ENCODE results near the gene CDK11A. TPM values are rescaled to one million over a fixed set of nuclear protein-coding genes. Genes with fewer than 3 reads are reported as not detected.
"Not testable (repeated sequence)": the region's sequence is repeated elsewhere in the genome, so short reads cannot be mapped to it uniquely, and the experiment has no call there.

Gene CDK11A
- total RNA-seq, 4 donors from 2014 or later = 36.1 to 71.1 (median 54.6) TPM

GRCh38 chr1:1707241-1707640 lies 16.9 kb downstream of the CDK11A start:
- not testable (repeated sequence) for H3K27ac ChIP-seq; H3K4me1 ChIP-seq; H3K27me3 ChIP-seq; DNase-seq (ENCODE audit: low spot score in 2 of 2); H3K9me3 ChIP-seq; H3K4me3 ChIP-seq
- H3K36me3 ChIP-seq = peaks cover 0 to 42% (median 0%) of the 10 kb centered on the region in 3 donors
- WGBS, 2 donors = 100% methylated on average over 5 of the region's 23 CpGs; no CpG with 5 or more reads in 1 of the 2 donors

GRCh38 chr1:1705623-1706022 lies 18.5 kb downstream of the CDK11A start:
- H3K9me3 ChIP-seq; H3K27me3 ChIP-seq; DNase-seq (ENCODE audit: low spot score in 2 of 2); H3K4me1 ChIP-seq; H3K4me3 ChIP-seq; H3K27ac ChIP-seq: not testable (repeated sequence)
- 95% methylated on average over 5 of the region's 10 CpGs; no CpG with 5 or more reads in 1 of the 2 donors for WGBS, 2 donors
- H3K36me3 ChIP-seq = peaks cover 0 to 42% (median 0%) of the 10 kb centered on the region in 3 donors

- not testable (repeated sequence) for H3K27me3 ChIP-seq; H3K4me1 ChIP-seq; H3K4me3 ChIP-seq; DNase-seq (ENCODE audit: low spot score in 2 of 2); H3K9me3 ChIP-seq; H3K27ac ChIP-seq
- H3K36me3 ChIP-seq = peaks cover 0 to 42% (median 0%) of the 10 kb centered on the region in 3 donors
- WGBS, 2 donors = 89 to 90% methylated on average over 16 to 26 of the region's 27 CpGs
Observed at GRCh38 chr1:1704284-1704957, 19.7 kb downstream of the CDK11A start.

GRCh38 chr1:1703796-1704195 lies 20.4 kb downstream of the CDK11A start:
- H3K36me3 ChIP-seq = peaks cover 0 to 42% (median 0%) of the 10 kb centered on the region in 3 donors
- no peak overlapping the region for H3K4me3 ChIP-seq
- H3K4me1 ChIP-seq = no peaks in the 10 kb centered on the region
- TF ChIP-seq POLR2A (IDR thresholded peaks at IDR 0.05) (no peak), EP300 (IDR thresholded peaks at IDR 0.05) (no peak)
- TF ChIP-seq, protein P1, sequence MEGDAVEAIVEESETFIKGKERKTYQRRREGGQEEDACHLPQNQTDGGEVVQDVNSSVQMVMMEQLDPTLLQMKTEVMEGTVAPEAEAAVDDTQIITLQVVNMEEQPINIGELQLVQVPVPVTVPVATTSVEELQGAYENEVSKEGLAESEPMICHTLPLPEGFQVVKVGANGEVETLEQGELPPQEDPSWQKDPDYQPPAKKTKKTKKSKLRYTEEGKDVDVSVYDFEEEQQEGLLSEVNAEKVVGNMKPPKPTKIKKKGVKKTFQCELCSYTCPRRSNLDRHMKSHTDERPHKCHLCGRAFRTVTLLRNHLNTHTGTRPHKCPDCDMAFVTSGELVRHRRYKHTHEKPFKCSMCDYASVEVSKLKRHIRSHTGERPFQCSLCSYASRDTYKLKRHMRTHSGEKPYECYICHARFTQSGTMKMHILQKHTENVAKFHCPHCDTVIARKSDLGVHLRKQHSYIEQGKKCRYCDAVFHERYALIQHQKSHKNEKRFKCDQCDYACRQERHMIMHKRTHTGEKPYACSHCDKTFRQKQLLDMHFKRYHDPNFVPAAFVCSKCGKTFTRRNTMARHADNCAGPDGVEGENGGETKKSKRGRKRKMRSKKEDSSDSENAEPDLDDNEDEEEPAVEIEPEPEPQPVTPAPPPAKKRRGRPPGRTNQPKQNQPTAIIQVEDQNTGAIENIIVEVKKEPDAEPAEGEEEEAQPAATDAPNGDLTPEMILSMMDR (IDR thresholded peaks at IDR 0.05) = no peak
- H3K9me3 ChIP-seq = no peaks in the 10 kb centered on the region
- H3K27me3 ChIP-seq = no peaks in the 10 kb centered on the region
- no peak for DNase-seq (ENCODE audit: low spot score in 2 of 2)
- no peak overlapping the region for H3K27ac ChIP-seq
- WGBS, 2 donors = 92 to 93% methylated on average over 14 to 22 of the region's 22 CpGs

- WGBS, 2 donors = 72 to 76% methylated on average over 10 to 14 of the region's 18 CpGs
- H3K4me1 ChIP-seq; H3K4me3 ChIP-seq; H3K27ac ChIP-seq; DNase-seq (ENCODE audit: low spot score in 2 of 2); H3K9me3 ChIP-seq; H3K27me3 ChIP-seq: not testable (repeated sequence)
- H3K36me3 ChIP-seq = peaks cover 0 to 34% (median 0%) of the 10 kb centered on the region in 3 donors
Observed at GRCh38 chr1:1702506-1702905, 21.7 kb downstream of the CDK11A start.

- not testable (repeated sequence) for H3K4me1 ChIP-seq; DNase-seq (ENCODE audit: low spot score in 2 of 2); H3K9me3 ChIP-seq; H3K4me3 ChIP-seq; H3K27me3 ChIP-seq; H3K27ac ChIP-seq
- no CpG with 5 or more reads among the region's 33 CpGs for WGBS, 2 donors
- H3K36me3 ChIP-seq = peaks cover 0 to 17% (median 0%) of the 10 kb centered on the region in 3 donors
Observed at GRCh38 chr1:1700557-1700956, 23.6 kb downstream of the CDK11A start.

DNA sequence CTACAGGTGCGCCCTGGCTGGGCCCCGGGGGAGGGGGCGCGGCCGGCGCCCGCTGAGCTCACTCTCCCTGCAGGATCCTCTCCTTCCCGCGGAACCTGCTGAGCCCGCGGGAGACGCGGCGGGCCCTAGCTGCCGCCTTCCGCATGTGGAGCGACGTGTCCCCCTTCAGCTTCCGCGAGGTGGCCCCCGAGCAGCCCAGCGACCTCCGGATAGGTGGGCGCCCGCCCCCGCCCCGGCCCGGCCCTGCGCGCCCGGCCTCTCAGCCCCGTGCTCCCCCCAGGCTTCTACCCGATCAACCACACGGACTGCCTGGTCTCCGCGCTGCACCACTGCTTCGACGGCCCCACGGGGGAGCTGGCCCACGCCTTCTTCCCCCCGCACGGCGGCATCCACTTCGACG lies 24.1 kb downstream of the CDK11A start:
- not testable (repeated sequence) for H3K27me3 ChIP-seq; H3K27ac ChIP-seq; H3K4me1 ChIP-seq; DNase-seq (ENCODE audit: low spot score in 2 of 2); H3K4me3 ChIP-seq; H3K9me3 ChIP-seq
- H3K36me3 ChIP-seq = peaks cover 0 to 15% (median 0%) of the 10 kb centered on the region in 3 donors
- WGBS, 2 donors = no CpG with 5 or more reads among the region's 45 CpGs

- H3K9me3 ChIP-seq; H3K4me1 ChIP-seq; H3K36me3 ChIP-seq; H3K27me3 ChIP-seq; H3K27ac ChIP-seq; DNase-seq (ENCODE audit: low spot score in 2 of 2); H3K4me3 ChIP-seq: not testable (repeated sequence)
- WGBS, 2 donors = 91 to 100% methylated on average over 2 to 8 of the region's 19 CpGs
Observed at GRCh38 chr1:1699061-1699460, 25.1 kb downstream of the CDK11A start.

DNA sequence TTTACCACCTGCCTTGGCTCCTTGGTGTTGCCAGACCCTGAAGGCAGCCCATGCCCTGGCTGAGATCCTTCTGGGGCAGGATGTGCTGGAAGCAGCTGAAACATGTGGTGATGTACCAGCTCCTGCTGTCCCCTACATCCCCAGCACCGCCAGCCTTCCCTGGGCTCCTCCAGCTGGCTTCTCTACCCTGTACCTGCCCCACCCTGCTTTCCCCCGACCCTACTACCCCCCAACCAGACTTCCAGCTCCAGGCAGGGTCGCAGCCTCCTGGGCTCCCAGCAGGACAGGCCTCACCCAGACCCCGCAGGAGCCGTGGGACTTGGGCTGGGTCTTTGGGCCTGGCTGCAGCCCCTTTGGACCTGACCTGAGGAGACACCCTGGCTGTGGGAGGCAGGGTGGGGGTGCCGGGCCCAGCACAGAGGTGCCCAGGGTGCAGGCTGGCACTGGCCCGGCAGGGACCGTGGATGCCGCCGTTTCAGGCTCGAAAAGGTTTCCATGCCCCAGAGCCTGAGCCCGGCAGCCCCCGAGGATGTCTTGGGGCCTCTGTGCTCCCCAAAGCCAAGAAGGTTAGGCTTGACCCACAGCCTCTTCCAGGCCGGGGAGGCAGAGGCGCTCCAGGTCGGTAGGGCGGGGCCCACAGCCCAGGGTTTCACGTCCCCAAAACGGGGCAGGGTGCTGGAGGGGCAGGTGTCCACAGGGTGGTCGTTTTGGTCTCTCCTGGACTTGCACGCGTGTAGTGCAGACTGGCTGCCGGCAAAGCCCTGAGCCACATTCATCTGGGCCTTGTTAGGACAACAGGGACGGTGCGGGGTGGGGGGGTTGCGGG lies 26.6 kb downstream of the CDK11A start:
- H3K4me3 ChIP-seq; H3K9me3 ChIP-seq; H3K27ac ChIP-seq; H3K36me3 ChIP-seq; H3K4me1 ChIP-seq; H3K27me3 ChIP-seq; DNase-seq (ENCODE audit: low spot score in 2 of 2): not testable (repeated sequence)
- 70 to 86% methylated on average over 4 to 11 of the region's 26 CpGs for WGBS, 2 donors

- not testable (repeated sequence) for DNase-seq (ENCODE audit: low spot score in 2 of 2); H3K4me1 ChIP-seq; H3K9me3 ChIP-seq; H3K27ac ChIP-seq; H3K36me3 ChIP-seq; H3K4me3 ChIP-seq; H3K27me3 ChIP-seq
- WGBS, 2 donors = 89 to 91% methylated on average over 15 of the region's 23 CpGs
Observed at GRCh38 chr1:1696431-1697357, 27.5 kb downstream of the CDK11A start.

Data from tibial nerve (tissue), 4 donors.